Sigmoid colon (tissue), 4 donors: Measurements from ENCODE around the gene C7orf33.

ENCODE experiments used
- POLR2A ChIP-seq, 2 donors: fragments of 450-650 bp; IDR thresholded peaks; one replicate each; pipeline ENCODE4 v1.6.1; 2016; ENCODE audit warnings: antibody characterized with exemption in 2 of 2, mild to moderate bottlenecking in 2 of 2, moderate library complexity in 2 of 2
- POLR2AphosphoS5 ChIP-seq, 4 donors: sonication (generic); formaldehyde crosslinking; IDR thresholded peaks; one replicate each; pipeline ENCODE4 v1.6.1; 2017; ENCODE audit warnings: antibody characterized with exemption in 4 of 4
- TF ChIP-seq, protein P1 (sequence below), 4 experiments: fragments of 450-650 bp in 3 of 4; fragments of 200-600 bp in 1 of 4; IDR thresholded peaks; one replicate each; pipeline ENCODE4 v1.5.1; 2016 to 2019; ENCODE audit warnings: antibody characterized with exemption in 4 of 4, mild to moderate bottlenecking in 3 of 4, moderate library complexity in 2 of 4

DNA sequence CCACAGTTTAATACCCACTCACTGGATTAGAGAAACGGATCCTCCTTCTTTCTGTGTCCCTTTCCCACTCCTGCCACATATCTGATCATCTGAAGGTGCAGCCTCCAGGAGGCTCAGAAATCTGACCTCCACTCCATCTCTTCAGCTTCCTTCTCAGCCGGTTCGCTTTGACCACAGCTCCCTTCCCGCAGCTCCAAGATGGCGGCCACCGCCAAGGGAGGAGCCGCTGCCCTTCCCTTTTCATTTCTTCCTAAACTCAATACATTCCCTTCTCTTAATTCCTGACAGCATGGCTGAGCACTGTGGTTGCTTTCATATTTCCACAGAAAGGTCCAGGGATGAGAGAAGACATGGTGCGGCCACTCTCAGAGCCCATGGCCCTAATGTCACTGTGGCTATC, 43.7 kb upstream of the C7orf33 start:
- TF ChIP-seq POLR2AphosphoS5 (IDR thresholded peaks at IDR 0.05) (no peak), POLR2A (IDR thresholded peaks at IDR 0.05) (no peak)
- TF ChIP-seq, protein P1, sequence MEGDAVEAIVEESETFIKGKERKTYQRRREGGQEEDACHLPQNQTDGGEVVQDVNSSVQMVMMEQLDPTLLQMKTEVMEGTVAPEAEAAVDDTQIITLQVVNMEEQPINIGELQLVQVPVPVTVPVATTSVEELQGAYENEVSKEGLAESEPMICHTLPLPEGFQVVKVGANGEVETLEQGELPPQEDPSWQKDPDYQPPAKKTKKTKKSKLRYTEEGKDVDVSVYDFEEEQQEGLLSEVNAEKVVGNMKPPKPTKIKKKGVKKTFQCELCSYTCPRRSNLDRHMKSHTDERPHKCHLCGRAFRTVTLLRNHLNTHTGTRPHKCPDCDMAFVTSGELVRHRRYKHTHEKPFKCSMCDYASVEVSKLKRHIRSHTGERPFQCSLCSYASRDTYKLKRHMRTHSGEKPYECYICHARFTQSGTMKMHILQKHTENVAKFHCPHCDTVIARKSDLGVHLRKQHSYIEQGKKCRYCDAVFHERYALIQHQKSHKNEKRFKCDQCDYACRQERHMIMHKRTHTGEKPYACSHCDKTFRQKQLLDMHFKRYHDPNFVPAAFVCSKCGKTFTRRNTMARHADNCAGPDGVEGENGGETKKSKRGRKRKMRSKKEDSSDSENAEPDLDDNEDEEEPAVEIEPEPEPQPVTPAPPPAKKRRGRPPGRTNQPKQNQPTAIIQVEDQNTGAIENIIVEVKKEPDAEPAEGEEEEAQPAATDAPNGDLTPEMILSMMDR (IDR thresholded peaks at IDR 0.05) = no peak
